AG20443 (cell line): Measurements from ENCODE around the gene TMEM164.

Experiments
- DNase-seq: peaks from one replicate; pipeline ENCODE4 v3.0.0; 2012; ENCODE audit warnings: low spot score, mixed read lengths

TMEM164 gene

DNA sequence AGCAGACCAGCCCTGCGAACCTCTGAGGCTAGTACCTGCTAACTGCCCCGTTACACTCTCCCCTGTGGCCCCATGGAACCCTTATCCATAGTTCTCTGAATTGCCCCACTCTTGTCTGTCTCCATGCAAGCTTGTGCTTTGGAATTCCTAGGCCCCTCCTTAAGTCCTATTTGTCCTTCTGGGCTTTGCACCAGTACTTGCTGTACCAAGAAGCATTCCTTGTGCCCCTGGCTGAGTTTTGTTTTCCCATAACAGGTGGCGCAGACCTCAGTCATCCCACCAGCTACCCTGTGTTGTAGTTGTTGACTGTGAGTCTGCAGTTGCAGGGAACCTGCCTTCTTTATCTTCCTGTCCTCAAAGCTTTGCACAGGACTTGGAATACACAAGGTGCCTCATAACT lies 167.1 kb downstream of the TMEM164 start:
- DNase-seq: no peak

DNA sequence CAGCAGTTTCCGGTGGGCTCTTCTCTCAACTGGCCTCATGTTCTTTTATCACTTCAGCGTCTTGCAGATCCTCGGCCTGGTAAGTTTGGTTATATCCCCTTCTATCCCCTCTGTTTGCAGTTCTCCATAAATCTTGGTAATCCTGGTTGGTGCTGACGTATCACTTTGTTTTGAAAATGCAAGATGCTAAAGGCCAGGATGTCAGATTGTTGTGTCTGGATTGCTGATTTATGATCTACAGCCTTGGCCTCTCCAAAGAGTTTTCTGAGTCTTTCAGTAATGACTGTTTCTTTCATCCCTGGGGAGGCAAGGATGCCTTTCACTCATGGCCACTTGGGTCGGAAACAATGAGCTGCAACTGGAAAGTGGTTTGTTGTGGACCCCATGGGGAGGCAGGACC lies 168.5 kb downstream of the TMEM164 start:
- no peak for DNase-seq

DNA sequence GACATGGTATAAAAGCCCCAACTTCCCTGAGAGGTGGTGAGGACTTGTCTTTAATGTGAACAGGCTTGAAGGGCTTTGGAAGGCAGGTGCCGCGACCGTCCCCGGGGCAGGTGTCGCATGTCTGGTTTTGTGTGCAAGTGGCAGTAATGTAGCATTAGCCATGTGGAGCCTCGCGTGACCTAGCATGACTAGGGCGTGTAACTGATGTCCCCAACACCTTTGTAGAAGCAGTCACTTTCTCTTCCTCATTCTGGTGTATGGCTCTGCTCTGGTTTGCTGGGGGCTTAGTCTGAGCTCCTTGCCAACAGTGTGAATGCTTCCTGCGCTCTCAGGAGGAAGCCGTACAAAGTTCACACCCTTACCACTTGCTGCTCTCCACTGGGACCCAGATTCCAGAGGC lies 169.3 kb downstream of the TMEM164 start:
- no peak for DNase-seq

DNA sequence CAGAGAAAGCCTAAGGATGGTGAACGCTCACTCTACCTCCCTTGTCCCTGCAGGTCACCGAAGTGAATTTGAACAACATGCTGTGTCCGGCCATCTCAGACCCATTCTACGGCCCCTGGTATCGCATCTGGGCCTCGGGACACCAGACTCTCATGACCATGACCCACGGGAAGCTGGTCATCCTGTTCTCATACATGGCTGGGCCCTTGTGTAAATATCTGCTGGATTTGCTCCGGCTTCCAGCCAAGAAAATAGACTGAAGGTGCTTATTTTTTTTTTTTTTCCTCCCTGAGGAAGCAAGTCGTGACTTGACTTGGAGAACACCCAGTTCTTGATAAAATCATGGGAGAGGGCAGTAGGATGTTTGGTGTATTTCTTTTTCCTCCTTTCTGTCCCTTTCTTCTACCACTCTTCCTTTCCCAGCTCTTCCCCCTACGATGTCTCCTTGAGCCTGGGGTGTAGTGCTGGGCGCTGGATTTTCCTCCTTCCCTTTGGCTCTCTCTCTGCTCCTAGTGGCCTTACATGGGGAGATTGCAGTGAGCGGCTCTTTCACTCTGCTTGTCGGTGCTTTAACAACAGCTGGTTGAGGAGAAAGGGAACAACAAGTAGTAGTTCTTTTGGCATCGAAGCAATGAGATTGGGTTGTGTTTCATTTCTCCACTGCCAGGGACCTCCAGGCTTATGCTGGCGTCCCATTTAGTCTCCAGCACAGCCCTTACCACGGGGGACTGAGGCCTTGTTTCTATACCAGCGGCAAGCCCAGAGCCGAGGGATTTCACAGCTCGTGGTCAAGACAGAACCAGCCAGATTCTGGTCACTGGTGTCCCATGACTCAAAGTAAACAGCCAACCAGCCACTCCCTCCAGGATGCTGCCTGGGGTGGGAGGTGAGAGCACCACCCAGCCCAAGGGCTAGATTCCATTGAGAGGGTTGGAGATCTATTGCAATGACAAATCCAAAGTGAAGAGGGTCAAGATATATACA lies 170.6 kb downstream of the TMEM164 start:
- peak; percentile 34 for DNase-seq

DNA sequence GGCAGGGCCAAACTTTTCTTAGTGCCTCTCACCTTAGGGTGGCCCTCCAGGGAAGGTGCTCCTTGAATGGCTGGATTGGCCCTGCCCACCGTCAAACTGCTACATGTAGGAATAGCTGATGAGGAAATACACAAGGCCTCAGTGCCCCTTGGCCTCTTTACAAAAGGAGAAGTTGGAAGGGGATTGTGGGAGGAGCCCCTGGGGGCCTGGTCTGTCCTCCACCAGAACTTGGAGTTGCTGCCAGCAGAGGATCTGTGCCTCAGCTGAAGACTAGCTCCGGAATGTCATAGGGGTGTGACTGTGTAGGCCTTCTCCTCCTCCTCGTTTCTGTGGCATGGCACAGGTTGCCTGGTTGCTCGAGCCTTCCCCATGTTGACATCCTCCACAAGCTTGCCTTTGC lies 172.2 kb downstream of the TMEM164 start:
- peak; percentile 15 for DNase-seq

DNA sequence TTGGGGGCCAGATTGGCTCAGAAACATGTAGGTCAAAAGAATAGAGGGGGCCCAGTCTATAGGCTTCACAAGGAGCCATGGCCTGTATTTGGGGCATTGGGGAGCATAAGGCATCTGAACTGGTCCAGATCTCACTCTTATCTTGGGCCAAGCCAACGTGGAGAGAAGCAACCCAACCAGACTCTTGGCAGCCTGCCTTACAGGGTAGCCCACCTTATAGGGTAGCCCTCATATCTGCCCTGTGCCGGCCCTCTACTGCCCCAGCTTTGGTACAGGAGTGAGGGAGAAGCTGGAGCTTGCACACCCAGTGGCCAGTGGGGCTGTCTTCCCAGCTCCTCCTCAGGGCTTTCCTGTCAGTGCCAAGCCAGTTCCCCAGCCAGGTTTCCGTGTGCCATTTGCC lies 172.8 kb downstream of the TMEM164 start:
- DNase-seq: no peak

DNA sequence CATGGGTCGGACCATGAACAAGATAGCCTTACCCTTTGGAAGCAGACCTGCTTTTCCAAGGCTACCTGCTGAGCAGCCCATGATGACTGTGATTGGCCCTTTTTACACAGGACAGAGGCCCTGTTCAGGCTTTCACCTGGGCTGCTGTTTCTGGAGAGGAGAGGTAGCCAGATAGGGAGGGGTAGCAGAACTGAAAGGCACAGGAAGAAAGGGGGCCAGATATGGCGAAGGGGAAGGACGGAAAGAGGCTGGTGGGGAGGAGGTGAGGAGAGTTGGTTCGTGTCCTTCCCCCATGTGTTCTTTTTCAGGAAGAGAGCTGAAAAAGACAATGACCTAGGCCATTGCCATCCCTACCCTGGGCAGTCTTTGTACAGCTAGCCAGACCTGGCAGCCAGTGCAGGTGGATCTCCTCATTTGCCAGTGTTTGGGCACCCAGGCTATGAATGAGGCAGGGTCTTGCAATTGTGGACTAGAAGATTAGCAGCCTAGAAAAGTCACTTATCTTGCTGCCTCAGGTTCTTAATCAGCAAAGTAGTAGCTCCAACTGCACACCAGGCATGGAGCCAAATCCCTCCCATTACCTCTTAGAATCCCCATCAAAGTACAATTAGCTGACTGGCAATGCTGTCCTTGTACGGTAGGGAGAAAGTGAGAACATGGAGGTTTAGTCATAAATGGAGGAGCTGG lies 175.4 kb downstream of the TMEM164 start:
- no peak for DNase-seq

DNA sequence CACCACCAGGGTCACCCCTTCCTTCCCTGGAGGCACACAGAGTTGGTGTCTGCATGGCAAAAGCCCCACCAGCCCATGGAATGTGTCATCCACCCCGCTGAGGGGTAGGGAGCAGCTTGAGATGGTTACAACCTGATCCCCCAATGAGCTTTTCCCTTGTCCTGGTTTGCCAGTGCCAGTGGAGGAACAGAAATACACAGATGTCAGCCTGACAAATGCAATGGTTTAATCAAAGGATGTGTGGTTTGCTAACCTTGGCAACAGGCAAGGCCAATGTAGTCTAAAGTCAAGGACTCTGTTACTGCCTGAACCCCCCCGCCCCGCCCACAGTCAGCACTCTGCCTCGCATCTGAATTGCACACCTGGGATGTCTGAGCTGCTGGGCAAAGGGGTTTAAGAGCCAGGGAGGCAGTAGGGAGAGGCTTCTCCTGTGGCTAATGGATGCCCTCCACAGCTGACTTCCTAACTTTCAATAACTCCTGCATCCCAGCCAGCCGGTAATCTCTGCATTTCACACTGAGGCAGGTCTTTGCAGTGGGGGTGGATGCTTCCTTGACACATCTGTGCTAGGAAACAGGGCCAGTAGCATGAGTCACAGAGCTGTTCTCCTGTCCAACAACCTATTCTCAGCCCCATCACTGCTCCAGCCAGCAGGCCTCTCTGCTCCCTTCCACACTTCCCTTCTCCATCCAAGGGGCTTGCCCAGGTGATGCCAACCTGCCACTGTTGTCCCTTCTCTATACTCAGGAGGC lies 177.4 kb downstream of the TMEM164 start:
- DNase-seq: peak; percentile 66

DNA sequence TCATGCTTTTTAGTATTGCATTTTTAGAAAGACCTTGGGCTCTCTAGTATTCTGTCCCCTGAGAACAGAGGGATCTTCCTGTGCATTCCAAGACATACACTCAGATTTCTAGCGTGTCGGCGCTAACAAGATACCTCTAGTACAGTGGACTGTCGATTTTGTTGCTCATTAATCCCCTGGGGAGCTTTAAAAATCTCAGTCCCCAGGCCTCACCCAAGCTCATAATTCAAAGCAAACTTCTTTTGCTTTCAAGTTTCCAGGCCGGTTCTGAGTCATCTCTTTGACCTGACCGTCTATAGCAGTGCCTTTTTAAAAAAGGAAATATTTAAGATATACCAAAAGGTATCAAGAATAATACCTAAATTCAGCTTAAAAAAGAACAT lies 178.0 kb downstream of the TMEM164 start:
- DNase-seq: peak; percentile 41

DNA sequence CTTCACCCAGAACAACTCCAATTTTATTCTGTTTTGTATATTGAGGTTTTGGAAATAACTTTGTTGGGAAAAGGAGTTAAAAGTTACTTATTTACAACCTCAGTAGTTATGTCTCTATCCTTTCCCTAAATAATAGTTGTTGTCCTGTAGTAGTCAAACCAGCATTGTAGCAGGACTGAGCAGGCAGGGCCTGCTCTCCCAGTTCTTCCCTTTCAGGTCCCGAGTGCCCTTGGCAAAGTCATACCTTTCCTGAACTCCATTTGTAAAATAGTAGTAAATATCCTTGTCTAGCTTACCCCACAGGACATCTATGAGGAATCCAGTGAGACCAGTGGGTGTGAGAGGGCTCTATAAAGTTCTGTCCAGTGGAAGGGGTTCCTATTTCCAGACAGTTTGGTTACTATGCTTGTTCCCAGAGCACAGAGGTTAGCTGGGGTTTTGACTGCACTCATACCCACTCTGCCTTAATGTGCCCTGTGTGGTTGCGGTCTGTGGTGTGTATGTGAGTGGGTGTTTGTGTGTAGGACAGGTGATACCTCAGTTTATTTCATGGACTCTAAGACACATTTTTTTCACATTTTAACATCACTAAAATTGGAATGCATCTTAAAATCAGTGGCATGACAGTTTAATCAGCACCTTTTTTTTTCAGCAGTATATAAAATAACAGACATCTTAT lies 178.7 kb downstream of the TMEM164 start:
- DNase-seq: no peak

DNA sequence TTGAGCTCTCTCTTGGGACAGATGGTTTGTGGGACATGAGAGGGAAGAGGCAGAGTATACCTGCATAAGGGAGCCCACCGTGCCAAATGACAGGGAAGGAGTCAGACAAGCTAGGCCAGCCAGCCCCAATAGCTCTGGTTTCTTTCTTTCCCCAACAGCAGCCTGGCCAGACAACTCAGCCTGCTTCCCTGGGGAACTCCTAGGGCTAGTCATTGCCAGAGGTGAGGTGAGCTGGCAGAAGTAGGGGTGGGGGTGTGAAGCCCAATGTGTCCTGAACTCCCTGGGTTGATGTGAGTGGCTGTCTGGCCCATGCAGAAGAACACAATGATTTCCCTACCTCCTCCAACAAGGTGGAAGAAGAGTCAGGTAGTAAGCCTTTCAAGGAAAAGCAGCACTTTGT lies 179.4 kb downstream of the TMEM164 start:
- no peak for DNase-seq

DNA sequence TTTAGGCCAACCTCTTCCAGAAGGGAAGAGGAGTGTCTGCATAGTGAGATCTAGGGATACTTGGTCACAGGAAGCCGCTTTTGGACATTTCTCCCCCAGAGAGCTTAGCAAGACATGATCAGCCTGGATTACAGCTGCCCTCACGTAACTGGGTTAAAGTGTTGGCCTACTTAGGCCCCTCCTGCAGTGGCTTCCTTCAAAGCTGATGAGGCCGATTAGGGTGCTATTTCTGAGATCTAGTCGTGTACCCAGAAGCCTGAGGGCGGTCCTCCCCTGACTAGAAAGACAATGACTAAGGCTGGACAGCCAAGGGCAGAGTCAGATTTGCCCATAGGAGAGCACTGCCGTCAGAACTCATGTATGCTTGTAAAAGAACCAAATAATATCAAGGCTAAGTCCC lies 180.0 kb downstream of the TMEM164 start:
- DNase-seq: no peak

DNA sequence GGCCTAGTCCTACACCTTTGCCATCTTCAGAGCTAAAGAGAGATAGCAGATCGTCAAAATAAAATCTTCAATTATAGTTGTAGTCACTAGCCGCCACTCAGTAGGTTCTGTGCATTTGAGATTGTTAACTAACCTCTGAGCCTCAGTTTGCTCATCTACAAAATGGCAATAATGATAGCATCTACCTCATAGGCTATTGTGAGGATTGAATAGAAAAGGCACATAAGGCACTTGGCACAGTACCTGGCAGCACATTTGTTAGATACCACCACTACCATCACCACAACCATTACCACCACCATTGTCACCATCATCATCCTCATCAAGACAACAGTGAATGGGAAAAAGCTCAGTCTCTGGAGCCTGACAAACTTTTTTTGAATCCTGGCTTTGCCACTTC lies 180.4 kb downstream of the TMEM164 start:
- no peak for DNase-seq

DNA sequence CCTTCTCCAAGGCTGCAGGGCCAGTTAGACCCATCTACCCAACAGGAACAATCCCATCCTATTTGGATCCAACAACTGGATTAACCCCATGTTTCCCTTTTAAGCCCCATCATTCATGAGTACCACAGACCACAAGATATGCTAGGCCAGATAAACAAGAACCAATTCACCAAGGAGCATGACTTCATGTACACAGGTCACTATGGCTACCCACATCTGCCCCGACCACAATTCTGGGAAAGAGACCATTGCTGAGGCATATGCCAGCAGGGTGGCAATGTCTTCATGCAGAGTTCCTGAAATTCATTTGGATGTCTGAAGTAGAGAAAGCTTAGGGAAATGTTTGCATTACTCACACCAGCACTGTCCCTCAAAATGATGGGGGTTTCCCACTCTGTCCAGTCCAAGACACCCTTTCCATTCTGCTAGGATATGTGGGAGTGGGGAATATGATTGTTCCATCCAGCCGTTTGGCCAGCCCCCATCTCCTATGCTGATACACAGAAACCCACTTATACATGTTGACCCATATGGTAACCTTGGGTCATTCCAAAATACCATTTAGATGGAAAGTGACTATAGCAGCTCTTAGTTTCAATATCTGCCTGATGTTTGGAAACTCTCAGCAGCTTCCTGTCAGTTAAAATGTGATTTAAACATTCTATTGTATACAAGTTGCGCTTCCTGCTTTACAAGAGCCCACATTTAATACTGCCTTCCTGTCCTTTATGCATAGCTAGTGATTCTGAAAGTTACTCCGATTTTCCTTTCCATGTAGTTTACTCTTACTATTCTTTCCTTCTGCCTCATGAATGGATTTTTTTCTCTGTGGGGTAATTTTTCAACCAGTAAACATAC lies 186.0 kb downstream of the TMEM164 start:
- DNase-seq: no peak

DNA sequence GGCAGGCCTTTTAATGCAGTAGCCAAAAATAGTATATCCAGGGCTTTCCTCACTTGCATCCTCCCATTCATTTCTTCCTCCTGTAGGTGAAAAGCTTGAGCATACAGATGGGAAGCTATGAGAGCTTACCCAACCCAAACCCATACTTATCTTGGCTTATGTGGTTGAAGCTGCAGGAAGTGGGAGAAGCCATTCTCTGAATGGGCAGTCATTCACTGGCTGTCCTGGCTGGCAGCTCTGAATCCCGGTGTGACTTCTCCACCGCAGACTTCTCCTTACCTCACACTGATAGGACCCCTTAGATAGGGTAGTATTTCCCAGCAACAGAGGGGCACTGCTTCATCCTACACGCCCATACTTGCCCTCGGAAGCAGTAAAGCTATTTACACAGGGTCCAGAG lies 189.6 kb downstream of the TMEM164 start:
- DNase-seq: no peak

DNA sequence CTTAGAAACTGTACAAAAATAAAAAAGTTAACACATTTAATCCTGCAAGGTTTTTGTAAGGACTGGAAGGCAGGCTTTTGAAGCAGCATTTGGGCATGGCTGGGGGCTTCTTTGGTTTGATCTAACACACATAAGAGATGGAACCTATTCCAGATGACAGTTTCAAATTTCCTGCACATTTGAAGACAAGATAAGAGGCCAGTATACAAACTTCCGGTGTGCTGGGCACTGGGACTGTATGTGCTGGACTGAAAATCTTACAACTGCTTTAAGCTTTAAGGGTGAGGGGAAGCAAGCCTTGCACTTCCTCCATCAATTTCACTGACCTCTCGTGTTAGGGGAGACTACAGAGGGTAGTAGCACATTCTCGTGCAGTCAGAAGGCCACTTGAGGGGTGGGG lies 192.1 kb downstream of the TMEM164 start:
- no peak for DNase-seq

DNA sequence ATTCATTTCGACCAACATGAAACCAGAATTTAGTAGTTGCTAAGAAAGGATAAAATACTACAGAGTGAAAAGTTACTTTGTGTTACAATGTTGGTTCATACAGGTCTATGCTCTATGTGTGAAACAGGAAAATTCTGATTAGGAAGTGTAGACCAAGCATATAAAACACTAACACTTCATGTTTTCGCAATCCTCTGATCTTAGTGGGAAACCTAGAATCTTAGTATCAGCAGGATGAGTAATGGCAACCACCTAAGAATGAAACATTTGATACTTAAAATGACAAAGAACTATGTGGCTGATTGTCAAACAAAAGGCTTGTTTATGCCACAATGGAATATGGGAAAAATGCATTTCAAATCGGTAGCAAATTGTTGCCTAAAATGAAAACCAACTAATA lies 198.9 kb downstream of the TMEM164 start:
- no peak for DNase-seq

DNA sequence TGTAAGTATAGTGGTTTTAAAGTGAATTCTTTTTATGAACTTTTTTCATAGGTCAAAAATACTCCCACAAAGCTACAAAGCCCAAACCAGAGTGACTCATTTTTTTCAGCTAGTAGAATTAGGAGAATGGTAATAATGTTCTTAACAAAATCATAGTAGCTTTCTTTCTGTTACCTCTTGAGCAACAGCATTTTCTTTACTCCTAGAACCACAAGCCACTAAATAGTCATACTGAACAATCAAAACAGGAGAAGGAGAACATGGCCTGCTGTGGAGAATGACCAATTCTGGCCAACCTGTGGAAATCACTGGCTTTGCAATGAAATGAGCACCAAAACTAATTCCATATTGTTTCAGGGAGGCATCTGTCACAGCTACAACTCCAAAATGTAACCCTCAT lies 202.1 kb downstream of the TMEM164 start:
- peak; percentile 38 for DNase-seq

DNA sequence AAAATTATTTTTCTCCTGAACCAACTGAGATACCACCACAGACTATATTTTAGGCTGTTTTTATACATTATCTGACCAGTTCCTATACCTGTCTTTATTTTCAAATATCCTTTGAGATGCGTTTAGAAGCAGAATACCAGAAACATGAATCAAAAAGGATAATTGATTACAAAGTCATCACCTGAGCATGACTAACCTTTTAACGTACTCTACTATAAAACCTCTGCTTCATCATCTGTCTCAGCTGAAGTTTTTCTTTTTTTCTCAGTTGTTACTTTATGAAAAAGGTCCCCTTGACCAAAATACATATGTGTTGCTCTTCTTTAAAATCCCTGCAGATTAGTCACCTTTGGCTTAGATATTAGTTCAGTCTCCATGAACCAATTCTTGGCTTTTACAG lies 205.2 kb downstream of the TMEM164 start:
- DNase-seq: no peak

DNA sequence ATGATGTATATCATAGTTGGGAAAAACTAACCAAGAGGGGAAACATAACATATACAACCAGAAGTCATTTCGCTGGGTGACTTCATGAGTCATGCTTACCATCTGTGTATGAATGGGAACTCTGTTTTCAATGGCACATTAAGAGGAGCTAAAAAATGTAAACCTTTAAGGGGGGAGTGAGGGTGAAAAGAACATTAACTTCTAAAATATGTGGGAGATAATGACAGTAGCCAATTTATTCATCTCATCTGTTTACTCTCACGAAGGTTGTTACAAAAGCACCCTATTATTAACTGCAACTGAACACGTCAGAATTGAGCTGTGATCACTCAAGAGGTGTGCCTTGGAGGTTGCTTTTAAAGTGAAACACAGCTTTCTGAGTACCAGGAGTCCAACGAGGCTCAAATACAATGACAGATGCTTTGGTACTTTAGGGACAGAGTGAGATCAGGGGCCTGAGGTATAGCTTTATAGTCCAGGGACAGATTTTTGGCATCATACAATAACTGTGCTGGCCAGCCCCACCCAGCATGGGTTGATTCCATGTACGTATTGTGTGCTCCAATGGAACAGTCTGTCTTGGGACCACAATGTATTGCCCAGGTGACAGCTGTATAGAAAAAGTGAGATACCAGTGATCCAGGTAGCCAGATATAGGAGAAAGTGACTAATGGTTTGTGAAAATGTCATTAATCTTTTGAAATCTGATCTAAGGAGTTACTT lies 207.7 kb downstream of the TMEM164 start:
- DNase-seq: peak; percentile 35
